Psoas muscle (tissue), 8 donors: ENCODE measurements around the gene SPOPL. TPM values are rescaled to one million over a fixed set of nuclear protein-coding genes. Genes with fewer than 3 reads are reported as not detected.
"Not testable (repeated sequence)": the region's sequence is repeated elsewhere in the genome, so short reads cannot be mapped to it uniquely, and the experiment has no call there.

Source experiments
- ATAC-seq, 4 donors: fragments of 200-7000 bp; cut with Tn5 transposase; one replicate each; pipeline ENCODE4 v1.9.1; 2020; ENCODE audit warnings: moderate library complexity in 3 of 4, mild to moderate bottlenecking in 2 of 4
- DNase-seq, 2 donors: peaks; one replicate each; pipeline ENCODE4 v3.0.0-alpha.2; 2020
- H3K27ac ChIP-seq: fragments of 200-600 bp; one replicate; pipeline ENCODE4 v1.8.0; 2022
- H3K27me3 ChIP-seq, 3 donors: fragments of 200-600 bp in 1 of 3; one replicate each; pipeline versions ENCODE4 v1.6.1 to v1.8.0; 2013 to 2022; ENCODE audit warnings: low read length in 2 of 3, mild to moderate bottlenecking in 2 of 3, moderate library complexity in 1 of 3; ENCODE audit not compliant: insufficient read depth in 3 of 3
- H3K36me3 ChIP-seq, 2 donors: fragments of 200-600 bp in 1 of 2; one replicate each; pipeline versions ENCODE4 v1.6.1 to v1.8.0; 2013 to 2022; ENCODE audit warnings: low read depth in 1 of 2, mild to moderate bottlenecking in 1 of 2, moderate library complexity in 1 of 2; ENCODE audit not compliant: insufficient read depth in 1 of 2
- H3K4me1 ChIP-seq: fragments of 200-600 bp; one replicate; pipeline ENCODE4 v1.8.0; 2022
- H3K4me3 ChIP-seq: fragments of 200-600 bp; one replicate; pipeline ENCODE4 v1.8.0; 2022; ENCODE audit warnings: mild to moderate bottlenecking
- H3K9me3 ChIP-seq: fragments of 200-600 bp; one replicate; pipeline ENCODE4 v1.8.0; 2022
- CTCF ChIP-seq: fragments of 200-600 bp; IDR thresholded peaks from one replicate; pipeline ENCODE4 v1.8.0; 2022; ENCODE audit warnings: antibody characterized with exemption
- WGBS, 3 donors: extraction: QIAGEN DNeasy Blood & Tissue Kit; methylation state at CpG; one replicate each; pipeline versions ENCODE4 v1.1.6 to v1.1.7; 2013; 5-methylcytosine and 5-hydroxymethylcytosine counted together
- intact Hi-C, 2 donors: fragments of 100-400 bp; cut with DNase I; formaldehyde crosslinking; loops; one replicate each; pipeline versions ENCODE4 v1.11.0 to v1.14.2; 2022
- polyA plus RNA-seq, 3 donors: library from polyadenylated mRNA; stranded (reverse); fragments of 200-250 nt; gene quantifications; one replicate each; pipeline ENCODE4 v1.2.3, GENCODE V29; 2013
- total RNA-seq, 4 donors: library from RNA; stranded (reverse); fragmentation: NEBNext Ultra II Directional in 2 of 4; extraction: Animal tissue kit (Norgen Biotek cat#: 25700) in 2 of 4; gene quantifications; one replicate each; pipeline versions ENCODE4 v1.2.1 to v1.2.4, GENCODE V29; 2021 to 2023
- donor health status: healthy with polysubstance abuse.
- donor health status: DM: no; HTN: no; CAD: no; lungs with moderate emphysema.
- donor health status: Bipolar disorder and iron deficiency.
- donor health status: healthy.
- donor health status: DM: yes; HTN: yes; CAD: no.
- donor health status: DM: no; HTN: no; CAD: no.
- donor health status: DM: no; HTN: no; CAD: no.
- donor health status: DM: yes; HTN: yes; CAD: no.

The SPOPL gene
- total and polyA plus RNA-seq, 7 donors = 3.0 to 19.0 (median 10.7) TPM

GRCh38 chr2:138476940-138477339 lies 24.6 kb upstream of the SPOPL start:
- no peak overlapping the region for H3K27ac ChIP-seq
- no peaks in the 10 kb centered on the region for H3K4me1 ChIP-seq
- no peak for TF ChIP-seq CTCF
- H3K36me3 ChIP-seq = no peaks in the 10 kb centered on the region
- H3K27me3 ChIP-seq = no peaks in the 10 kb centered on the region
- H3K4me3 ChIP-seq = no peak overlapping the region
- intact Hi-C loops = loop anchor here in 1 of 2 donors (10.0 kb wide), 1 partner anchor 308 kb away; the partner anchor contains the start of gene NXPH2
- no peak for DNase-seq
- no peaks in the 10 kb centered on the region for H3K9me3 ChIP-seq
- WGBS, 3 donors = 94 to 97% (median 96%) methylated on average over 4 of the region's 4 CpGs
- peak in 1 of 4 donors; percentile 34 for ATAC-seq

GRCh38 chr2:138482796-138483195 lies 18.8 kb upstream of the SPOPL start:
- H3K27ac ChIP-seq, DNase-seq, intact Hi-C loops, H3K4me1 ChIP-seq, H3K9me3 ChIP-seq, H3K36me3 ChIP-seq, ATAC-seq, H3K4me3 ChIP-seq, H3K27me3 ChIP-seq: not testable (repeated sequence)

GRCh38 chr2:138485019-138485418 lies 16.6 kb upstream of the SPOPL start:
- Histone ChIP-seq H3K4me3 (no peak overlapping the region), H3K9me3 (no peaks in the 10 kb centered on the region), H3K36me3 (no peaks in the 10 kb centered on the region), H3K27me3 (no peaks in the 10 kb centered on the region), H3K4me1 (no peaks in the 10 kb centered on the region), H3K27ac (no peak overlapping the region)
- DNase-seq = no peak
- intact Hi-C loops = no loop called here
- ATAC-seq = no peak
- TF ChIP-seq CTCF = no peak

- H3K4me1 ChIP-seq = no peaks in the 10 kb centered on the region
- intact Hi-C loops = no loop called here
- no peaks in the 10 kb centered on the region for H3K27me3 ChIP-seq
- TF ChIP-seq CTCF = no peak
- no peak for DNase-seq
- ATAC-seq = no peak
- H3K27ac ChIP-seq = no peak overlapping the region
- WGBS, 3 donors = 28 to 43% (median 38%) methylated on average over 2 of the region's 2 CpGs
- H3K36me3 ChIP-seq = no peaks in the 10 kb centered on the region
- H3K4me3 ChIP-seq = no peak overlapping the region
- no peaks in the 10 kb centered on the region for H3K9me3 ChIP-seq
Measured at GRCh38 chr2:138486363-138487198, 15.0 kb upstream of the SPOPL start.

- no peaks in the 10 kb centered on the region for H3K36me3 ChIP-seq
- H3K4me1 ChIP-seq = peaks cover 4% of the 10 kb centered on the region
- ATAC-seq (no peak), DNase-seq (no peak)
- WGBS, 3 donors = 68 to 81% (median 76%) methylated on average over 4 of the region's 4 CpGs
- H3K27ac ChIP-seq = no peak overlapping the region
- TF ChIP-seq CTCF = no peak
- H3K27me3 ChIP-seq = no peaks in the 10 kb centered on the region
- H3K9me3 ChIP-seq = no peaks in the 10 kb centered on the region
- intact Hi-C loops = no loop called here
- H3K4me3 ChIP-seq = no peak overlapping the region
Measured at GRCh38 chr2:138490673-138491494, 10.7 kb upstream of the SPOPL start.
